ENCODE measurements around the gene ACER1.

DNA sequence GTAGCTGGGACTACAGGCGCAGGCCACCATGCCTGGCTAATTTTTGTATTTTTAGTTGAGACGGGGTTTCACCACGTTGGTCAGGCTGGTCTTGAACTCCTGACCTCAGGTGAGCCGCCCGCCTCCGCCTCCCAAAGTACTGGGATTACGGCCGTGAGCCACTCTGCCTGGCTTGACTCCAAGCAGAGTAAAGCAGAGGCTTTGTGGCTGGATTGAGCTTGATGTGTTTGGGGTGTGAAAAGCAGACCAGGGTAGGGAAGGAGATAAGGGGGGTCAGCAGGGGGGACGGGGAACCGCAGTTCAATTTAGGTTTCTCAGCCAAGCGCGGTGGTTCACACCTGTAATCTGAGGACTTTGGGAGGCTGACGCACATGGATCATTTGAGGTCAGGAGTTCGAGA, 23.8 kb upstream of the ACER1 start:
- TF ChIP-seq POLR2A (IDR thresholded peaks at IDR 0.05) (no peak), POLR2AphosphoS5 (IDR thresholded peaks at IDR 0.05; ENCODE audit: insufficient read depth in 1 of 2, low read depth in 1 of 2) (no peak)
- TF ChIP-seq, protein P1, sequence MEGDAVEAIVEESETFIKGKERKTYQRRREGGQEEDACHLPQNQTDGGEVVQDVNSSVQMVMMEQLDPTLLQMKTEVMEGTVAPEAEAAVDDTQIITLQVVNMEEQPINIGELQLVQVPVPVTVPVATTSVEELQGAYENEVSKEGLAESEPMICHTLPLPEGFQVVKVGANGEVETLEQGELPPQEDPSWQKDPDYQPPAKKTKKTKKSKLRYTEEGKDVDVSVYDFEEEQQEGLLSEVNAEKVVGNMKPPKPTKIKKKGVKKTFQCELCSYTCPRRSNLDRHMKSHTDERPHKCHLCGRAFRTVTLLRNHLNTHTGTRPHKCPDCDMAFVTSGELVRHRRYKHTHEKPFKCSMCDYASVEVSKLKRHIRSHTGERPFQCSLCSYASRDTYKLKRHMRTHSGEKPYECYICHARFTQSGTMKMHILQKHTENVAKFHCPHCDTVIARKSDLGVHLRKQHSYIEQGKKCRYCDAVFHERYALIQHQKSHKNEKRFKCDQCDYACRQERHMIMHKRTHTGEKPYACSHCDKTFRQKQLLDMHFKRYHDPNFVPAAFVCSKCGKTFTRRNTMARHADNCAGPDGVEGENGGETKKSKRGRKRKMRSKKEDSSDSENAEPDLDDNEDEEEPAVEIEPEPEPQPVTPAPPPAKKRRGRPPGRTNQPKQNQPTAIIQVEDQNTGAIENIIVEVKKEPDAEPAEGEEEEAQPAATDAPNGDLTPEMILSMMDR (IDR thresholded peaks at IDR 0.05), result no peak
